ENCODE data around the gene PINLYP.

DNA sequence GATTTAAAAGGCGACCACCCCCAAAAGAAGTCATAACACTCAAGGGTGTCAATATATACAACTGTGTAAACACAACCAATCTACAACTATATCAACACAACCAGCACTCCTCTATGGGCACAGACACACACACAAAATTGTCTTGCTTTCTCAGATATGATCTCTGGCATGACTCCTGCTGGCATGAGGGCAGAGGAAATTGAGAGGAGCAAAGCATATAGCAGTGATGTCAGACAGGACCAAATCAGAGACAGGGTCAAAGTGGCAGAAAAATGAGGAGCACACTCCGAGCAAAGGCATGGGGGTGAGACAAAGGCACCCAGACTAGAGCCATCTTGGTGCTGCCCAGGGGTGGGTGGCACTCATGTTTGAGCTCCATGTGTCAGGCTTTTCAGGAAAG, 10.7 kb downstream of the PINLYP start:
- TF ChIP-seq, protein P1, sequence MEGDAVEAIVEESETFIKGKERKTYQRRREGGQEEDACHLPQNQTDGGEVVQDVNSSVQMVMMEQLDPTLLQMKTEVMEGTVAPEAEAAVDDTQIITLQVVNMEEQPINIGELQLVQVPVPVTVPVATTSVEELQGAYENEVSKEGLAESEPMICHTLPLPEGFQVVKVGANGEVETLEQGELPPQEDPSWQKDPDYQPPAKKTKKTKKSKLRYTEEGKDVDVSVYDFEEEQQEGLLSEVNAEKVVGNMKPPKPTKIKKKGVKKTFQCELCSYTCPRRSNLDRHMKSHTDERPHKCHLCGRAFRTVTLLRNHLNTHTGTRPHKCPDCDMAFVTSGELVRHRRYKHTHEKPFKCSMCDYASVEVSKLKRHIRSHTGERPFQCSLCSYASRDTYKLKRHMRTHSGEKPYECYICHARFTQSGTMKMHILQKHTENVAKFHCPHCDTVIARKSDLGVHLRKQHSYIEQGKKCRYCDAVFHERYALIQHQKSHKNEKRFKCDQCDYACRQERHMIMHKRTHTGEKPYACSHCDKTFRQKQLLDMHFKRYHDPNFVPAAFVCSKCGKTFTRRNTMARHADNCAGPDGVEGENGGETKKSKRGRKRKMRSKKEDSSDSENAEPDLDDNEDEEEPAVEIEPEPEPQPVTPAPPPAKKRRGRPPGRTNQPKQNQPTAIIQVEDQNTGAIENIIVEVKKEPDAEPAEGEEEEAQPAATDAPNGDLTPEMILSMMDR (IDR thresholded peaks at IDR 0.05 in 2 of 3, conservative IDR thresholded peaks at IDR 0.05 in 1 of 3; ENCODE audit: borderline replicate concordance in 1 of 3, insufficient read depth in 1 of 3, low read depth in 2 of 3, low read length in 2 of 3), result no peak
- TF ChIP-seq EZH2 (IDR thresholded peaks at IDR 0.05) (no peak), POLR2A (IDR thresholded peaks at IDR 0.05; ENCODE audit: borderline replicate concordance, extremely low read depth, insufficient read depth, insufficient read length) (no peak), ELF1 (IDR thresholded peaks at IDR 0.05; ENCODE audit: borderline replicate concordance, low read depth) (no peak), RAD21 (IDR thresholded peaks at IDR 0.05; ENCODE audit: low read depth) (no peak), SIN3A (IDR thresholded peaks at IDR 0.05; ENCODE audit: low read depth) (no peak), TCF7L2 (IDR thresholded peaks at IDR 0.05; ENCODE audit: borderline replicate concordance, extremely low read depth, insufficient read depth, insufficient read length) (no peak), ZNF274 (IDR thresholded peaks at IDR 0.05; ENCODE audit: low read depth, low read length) (no peak), POLR2AphosphoS5 (IDR thresholded peaks at IDR 0.05; ENCODE audit: low read depth, low read length) (no peak), SRF (IDR thresholded peaks at IDR 0.05; ENCODE audit: low read depth) (no peak)
- TF ChIP-seq, protein P2, sequence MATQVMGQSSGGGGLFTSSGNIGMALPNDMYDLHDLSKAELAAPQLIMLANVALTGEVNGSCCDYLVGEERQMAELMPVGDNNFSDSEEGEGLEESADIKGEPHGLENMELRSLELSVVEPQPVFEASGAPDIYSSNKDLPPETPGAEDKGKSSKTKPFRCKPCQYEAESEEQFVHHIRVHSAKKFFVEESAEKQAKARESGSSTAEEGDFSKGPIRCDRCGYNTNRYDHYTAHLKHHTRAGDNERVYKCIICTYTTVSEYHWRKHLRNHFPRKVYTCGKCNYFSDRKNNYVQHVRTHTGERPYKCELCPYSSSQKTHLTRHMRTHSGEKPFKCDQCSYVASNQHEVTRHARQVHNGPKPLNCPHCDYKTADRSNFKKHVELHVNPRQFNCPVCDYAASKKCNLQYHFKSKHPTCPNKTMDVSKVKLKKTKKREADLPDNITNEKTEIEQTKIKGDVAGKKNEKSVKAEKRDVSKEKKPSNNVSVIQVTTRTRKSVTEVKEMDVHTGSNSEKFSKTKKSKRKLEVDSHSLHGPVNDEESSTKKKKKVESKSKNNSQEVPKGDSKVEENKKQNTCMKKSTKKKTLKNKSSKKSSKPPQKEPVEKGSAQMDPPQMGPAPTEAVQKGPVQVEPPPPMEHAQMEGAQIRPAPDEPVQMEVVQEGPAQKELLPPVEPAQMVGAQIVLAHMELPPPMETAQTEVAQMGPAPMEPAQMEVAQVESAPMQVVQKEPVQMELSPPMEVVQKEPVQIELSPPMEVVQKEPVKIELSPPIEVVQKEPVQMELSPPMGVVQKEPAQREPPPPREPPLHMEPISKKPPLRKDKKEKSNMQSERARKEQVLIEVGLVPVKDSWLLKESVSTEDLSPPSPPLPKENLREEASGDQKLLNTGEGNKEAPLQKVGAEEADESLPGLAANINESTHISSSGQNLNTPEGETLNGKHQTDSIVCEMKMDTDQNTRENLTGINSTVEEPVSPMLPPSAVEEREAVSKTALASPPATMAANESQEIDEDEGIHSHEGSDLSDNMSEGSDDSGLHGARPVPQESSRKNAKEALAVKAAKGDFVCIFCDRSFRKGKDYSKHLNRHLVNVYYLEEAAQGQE (IDR thresholded peaks at IDR 0.05; ENCODE audit: low read depth), result no peak
- TF ChIP-seq, protein P3, sequence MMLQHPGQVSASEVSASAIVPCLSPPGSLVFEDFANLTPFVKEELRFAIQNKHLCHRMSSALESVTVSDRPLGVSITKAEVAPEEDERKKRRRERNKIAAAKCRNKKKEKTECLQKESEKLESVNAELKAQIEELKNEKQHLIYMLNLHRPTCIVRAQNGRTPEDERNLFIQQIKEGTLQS (IDR thresholded peaks at IDR 0.05), result no peak
- TF ChIP-seq, protein P4, sequence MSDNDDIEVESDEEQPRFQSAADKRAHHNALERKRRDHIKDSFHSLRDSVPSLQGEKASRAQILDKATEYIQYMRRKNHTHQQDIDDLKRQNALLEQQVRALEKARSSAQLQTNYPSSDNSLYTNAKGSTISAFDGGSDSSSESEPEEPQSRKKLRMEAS (IDR thresholded peaks at IDR 0.05), result no peak
- TF ChIP-seq, protein P5, sequence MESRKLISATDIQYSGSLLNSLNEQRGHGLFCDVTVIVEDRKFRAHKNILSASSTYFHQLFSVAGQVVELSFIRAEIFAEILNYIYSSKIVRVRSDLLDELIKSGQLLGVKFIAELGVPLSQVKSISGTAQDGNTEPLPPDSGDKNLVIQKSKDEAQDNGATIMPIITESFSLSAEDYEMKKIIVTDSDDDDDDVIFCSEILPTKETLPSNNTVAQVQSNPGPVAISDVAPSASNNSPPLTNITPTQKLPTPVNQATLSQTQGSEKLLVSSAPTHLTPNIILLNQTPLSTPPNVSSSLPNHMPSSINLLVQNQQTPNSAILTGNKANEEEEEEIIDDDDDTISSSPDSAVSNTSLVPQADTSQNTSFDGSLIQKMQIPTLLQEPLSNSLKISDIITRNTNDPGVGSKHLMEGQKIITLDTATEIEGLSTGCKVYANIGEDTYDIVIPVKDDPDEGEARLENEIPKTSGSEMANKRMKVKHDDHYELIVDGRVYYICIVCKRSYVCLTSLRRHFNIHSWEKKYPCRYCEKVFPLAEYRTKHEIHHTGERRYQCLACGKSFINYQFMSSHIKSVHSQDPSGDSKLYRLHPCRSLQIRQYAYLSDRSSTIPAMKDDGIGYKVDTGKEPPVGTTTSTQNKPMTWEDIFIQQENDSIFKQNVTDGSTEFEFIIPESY (IDR thresholded peaks at IDR 0.05; ENCODE audit: extremely low read depth, insufficient replicate concordance, low read length), result no peak

Data from HCT116 (cell line).